Activated CD8-positive, alpha-beta memory T cell treated with anti-CD3 and anti-CD28 coated beads, Interleukin-2, amount 50 U/mL, for 1 hour (primary cell): ENCODE data around the gene HLA-DPA1.

Experiments used
- DNase-seq: peaks from one replicate; pipeline ENCODE4 v3.0.0-alpha.2; 2020; ENCODE audit errors: extremely low read depth

HLA-DPA1 gene

GRCh38 chr6:33088931-33089620 lies 15.6 kb upstream of the HLA-DPA1 start:
- no peak for DNase-seq

DNA sequence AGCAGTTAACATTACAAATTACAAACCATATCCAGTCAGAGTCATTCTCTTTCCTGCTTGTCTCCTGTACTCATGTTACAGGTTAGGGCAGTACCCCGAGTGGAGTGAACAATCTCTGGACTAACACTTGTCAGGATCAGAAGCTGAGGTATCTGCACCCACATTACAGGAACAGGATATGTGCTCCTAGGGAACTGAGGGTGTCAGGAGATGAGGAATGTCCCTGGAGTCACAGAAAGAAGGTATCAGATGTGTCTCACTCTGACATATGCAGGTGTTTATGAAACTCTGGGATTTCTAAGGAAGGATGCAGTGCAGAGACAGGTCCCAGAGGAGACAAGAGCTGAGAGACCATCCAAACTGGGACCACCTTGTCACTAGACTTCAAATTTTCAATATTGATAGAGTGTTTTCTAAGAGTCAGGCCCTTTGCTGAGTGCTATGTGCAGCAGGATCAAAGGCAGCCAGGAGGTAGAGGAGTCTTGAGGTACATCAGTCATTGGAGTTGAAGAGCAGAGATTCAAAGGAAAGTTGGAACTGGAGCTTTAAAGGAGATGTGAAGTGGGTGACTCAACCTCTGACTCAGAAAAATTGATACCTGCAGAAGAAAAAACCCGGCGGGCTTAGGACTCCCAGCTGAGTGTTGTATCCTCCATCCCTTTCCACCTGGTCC lies 14.9 kb upstream of the HLA-DPA1 start:
- DNase-seq = no peak

- DNase-seq = no peak
Measured at GRCh38 chr6:33085627-33086026, 12.2 kb upstream of the HLA-DPA1 start.

- no peak for DNase-seq
Measured at GRCh38 chr6:33082702-33083101, 9.3 kb upstream of the HLA-DPA1 start.

GRCh38 chr6:33081098-33081824 lies 7.8 kb upstream of the HLA-DPA1 start:
- DNase-seq = no peak

GRCh38 chr6:33080127-33081089 lies 7.0 kb upstream of the HLA-DPA1 start:
- DNase-seq = no peak

DNA sequence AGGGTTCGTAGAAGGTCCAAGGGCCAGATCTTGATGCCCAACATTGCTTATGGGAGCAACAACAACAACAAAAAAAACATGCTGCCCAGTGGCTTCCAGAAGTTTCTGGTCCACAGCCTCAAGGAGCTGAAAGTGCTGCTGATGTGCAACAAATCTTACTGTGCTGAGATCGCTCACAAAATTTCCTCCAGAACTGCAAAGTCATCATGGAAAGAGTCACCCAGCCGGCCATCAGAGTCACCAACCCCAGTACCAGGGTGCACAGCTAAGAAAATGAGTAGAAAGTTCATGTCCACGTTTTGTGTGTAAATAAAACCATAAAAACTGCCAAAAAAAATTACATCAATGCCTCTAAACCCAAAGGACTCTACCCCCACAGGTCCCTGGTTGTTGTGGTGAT lies 6.1 kb upstream of the HLA-DPA1 start:
- no peak for DNase-seq

DNA sequence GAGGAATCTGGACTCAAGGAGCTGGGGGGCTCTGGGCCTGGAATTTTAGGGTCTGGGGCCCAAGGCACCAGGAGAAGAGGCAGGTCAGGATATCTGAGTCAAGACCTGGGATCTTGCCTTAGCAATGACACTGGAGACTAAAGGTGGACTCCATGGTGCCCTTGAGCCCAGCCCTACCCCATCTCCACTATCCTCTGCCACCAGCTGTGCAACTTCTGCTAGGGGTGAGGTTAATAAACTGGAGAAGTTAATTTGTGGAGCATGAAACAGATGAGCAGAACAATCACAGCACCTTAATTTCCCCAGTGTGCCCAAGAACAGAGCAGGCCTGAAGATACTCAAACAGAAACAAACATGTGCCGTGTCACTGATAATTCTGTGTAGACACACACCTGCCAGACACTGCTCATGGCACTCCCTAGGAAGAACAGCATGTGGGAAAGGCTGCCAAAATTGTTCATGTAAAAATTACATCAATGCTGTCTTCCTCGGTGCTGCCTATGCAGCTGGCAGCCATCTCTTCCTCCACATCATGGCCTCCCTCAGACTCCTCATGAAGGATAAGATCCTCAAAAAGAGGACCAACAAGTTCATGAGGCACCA lies 5.6 kb upstream of the HLA-DPA1 start:
- DNase-seq = no peak

DNA sequence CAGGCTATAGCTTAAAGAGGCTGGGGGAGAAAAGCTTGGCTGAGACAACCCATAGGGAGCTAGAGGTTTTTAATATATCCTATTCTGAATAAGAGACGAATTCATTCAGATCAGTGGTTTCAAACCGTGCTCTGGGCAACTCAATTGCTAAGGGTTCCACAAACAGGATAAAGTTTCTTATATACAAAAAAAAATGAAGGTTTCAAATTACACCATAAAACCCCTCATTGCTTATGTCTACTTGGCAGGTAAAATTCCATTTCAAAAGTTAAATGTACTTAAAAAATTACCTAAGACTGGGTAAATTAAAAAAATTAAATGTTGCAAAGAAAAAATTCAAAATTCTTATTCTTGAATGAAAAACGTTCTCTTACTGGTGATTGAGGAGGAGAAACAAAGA lies 5.0 kb upstream of the HLA-DPA1 start:
- no peak for DNase-seq

GRCh38 chr6:33077908-33078307 lies 4.5 kb upstream of the HLA-DPA1 start:
- DNase-seq = no peak

- no peak for DNase-seq
Measured at GRCh38 chr6:33076406-33076934, 3.0 kb upstream of the HLA-DPA1 start.

DNA sequence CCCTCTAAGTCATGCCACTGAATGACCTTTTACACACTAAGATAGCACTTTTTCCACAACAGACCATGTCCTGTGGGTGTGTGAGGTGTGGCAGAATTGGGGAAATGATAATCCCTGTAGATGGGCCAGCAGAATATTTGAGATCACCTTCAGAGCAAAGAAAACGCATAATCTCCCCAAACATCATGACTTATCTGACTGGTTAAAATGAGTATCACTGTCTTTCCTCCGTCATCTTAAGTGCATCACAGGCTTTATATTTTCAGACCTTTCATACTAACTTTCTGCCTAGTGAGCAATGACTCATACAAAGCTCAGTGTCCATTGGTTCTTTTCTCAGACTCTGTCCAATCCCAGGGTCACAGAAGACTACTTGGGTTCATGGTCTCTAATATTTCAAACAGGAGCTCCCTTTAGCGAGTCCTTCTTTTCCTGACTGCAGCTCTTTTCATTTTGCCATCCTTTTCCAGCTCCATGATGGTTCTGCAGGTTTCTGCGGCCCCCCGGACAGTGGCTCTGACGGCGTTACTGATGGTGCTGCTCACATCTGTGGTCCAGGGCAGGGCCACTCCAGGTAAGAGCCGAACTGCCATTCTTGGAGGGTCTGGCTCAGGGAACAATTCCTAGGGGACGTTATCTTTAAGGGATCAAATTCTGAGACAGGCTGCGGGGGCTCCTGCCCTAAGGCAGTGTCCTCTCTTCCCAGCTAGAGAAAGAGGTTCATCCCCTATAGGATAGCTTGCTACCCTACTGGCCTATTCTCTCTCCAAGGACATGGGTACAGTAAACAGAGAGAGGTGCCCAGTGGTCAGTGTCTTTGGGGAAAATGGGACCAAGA lies 2.3 kb upstream of the HLA-DPA1 start, which contains the start of gene HLA-DPB1:
TSS of gene HLA-DPB1 (plus strand) at position 423 of the 838 bp plus-strand sequence. CDS start at position 475, 52 bp downstream.
- DNase-seq = no peak

DNA sequence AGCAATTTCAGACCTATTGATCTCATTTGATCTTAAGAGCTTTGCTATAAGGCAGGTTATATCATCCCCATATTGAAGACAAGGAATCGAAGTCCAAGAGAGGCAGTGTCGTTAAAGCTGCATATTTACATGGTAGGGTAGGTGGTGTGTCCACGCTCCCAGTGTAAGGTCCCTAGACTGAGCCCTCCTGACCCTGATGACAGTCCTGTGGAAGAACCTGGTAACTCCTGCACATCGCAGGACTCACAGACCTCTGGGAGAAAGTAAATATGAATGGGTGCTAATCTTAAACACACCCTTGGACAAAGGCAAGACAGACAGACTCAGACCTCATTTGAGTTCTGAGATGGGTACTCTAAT lies 1.7 kb upstream of the HLA-DPA1 start:
- DNase-seq = no peak

- DNase-seq = no peak
Measured at GRCh38 chr6:33072508-33073100, 845 bp downstream of the HLA-DPA1 start.

GRCh38 chr6:33071569-33071968 lies 1.9 kb downstream of the HLA-DPA1 start:
- no peak for DNase-seq

GRCh38 chr6:33070909-33071308 lies 2.5 kb downstream of the HLA-DPA1 start:
- DNase-seq = no peak

- DNase-seq = no peak
Measured at GRCh38 chr6:33069021-33069738, 4.3 kb downstream of the HLA-DPA1 start.

DNA sequence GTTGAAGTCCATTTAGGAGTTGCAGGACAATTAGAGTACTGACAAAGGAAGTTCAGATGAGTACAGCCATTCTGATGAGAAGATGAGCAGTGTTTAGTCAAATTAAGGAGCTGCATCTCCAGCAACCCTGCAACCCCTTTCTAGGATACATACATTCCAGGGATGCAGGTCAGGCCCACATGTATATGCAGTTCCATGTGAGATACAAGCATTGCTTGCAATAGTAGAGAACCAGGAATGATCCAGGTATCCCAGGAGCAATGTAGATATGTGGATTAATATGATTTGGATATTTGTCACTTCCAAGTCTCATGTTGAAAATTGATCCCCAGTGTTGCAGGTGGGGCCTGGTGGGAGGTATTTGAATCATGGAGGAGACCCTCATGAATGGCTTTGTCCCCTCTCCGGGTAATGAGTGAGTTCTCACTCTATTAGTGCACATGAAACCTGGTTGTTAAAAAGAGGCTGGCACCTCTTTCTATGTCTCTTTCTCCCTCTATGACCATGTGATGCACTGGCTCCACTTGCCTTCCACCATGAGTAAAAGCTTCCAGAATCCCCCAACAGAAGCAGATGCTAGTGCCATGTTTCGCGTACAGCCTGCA lies 6.4 kb downstream of the HLA-DPA1 start:
- no peak for DNase-seq

DNA sequence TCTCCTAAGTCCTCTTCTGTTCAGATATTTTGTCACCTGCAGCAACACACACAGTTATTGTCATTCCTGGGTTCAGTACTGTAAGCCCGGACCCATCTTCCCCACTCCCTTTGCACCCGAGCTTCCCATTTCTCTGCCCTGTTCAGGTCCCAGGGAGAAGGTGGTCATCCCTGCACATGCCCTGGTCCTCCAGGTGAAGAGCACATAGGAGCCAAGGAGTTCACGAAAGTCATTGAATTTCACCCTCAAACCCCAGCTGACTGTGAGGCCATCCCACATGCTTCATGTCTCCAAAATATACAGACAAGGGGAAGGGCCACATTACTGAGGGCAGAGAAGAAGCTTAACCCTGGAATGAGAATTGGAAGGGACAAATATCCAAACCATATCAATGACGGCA lies 8.1 kb downstream of the HLA-DPA1 start:
- no peak for DNase-seq
